Nephron (organoid): Measurements from ENCODE around the gene GRPEL1.

Experiments
- H3K27ac Mint-ChIP-seq, 3 experiments: 2 replicates each; pipeline ENCODE4 v1.8.0; 2020; ENCODE audit warnings: mixed read lengths in 3 of 3, mild to moderate bottlenecking in 2 of 3, moderate library complexity in 1 of 3
- H3K27me3 Mint-ChIP-seq: 2 replicates; pipeline ENCODE4 v1.8.0; 2021; ENCODE audit warnings: low read depth, mild to moderate bottlenecking, moderate library complexity, mixed read lengths
- H3K36me3 Mint-ChIP-seq: 2 replicates; pipeline ENCODE4 v1.8.0; 2020; ENCODE audit warnings: low read depth, mixed read lengths
- H3K4me1 Mint-ChIP-seq: 2 replicates; pipeline ENCODE4 v1.8.0; 2020; ENCODE audit warnings: mixed read lengths
- H3K4me3 Mint-ChIP-seq, 3 experiments: 2 replicates each; pipeline ENCODE4 v1.8.0; 2020; ENCODE audit warnings: mild to moderate bottlenecking in 3 of 3, mixed read lengths in 3 of 3, moderate library complexity in 2 of 3
- H3K9me3 Mint-ChIP-seq: 2 replicates; pipeline ENCODE4 v1.8.0; 2020; ENCODE audit warnings: mixed read lengths
- TF ChIP-seq, protein P1 (sequence below), 3 experiments: fragments of 200-600 bp; sonication (generic); IDR thresholded peaks; one replicate each; pipeline ENCODE4 v1.5.0; 2021; ENCODE audit warnings: antibody characterized with exemption in 3 of 3; ENCODE audit not compliant: unreplicated experiment in 3 of 3

Gene GRPEL1

DNA sequence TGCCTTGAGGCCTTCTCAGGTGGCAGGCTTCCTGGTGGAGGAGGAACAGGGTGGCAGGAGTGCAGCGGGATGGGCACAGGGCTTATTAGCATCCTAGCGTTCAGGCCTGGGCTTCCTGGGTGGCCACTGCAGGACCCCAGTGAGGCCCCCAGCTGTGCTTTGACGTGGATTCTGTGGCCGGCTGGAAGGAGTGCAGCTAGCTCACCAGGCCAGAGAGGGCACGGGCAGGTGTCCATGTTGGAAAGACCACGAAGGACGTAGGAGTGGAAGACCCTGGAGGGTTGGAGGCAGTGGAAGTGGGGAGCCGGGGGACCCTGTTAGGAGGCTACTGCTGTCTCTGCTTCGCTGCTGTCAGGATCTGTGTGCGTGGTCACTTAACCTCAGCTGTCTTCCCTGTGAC, 37.9 kb downstream of the GRPEL1 start:
- Mint-ChIP-seq H3K36me3 (peaks cover 54% of the 10 kb centered on the region), H3K9me3 (no peaks in the 10 kb centered on the region), H3K27me3 (no peaks in the 10 kb centered on the region), H3K27ac (no peak overlapping the region), H3K4me3 (no peak overlapping the region), H3K4me1 (no peaks in the 10 kb centered on the region)
- TF ChIP-seq, protein P1, sequence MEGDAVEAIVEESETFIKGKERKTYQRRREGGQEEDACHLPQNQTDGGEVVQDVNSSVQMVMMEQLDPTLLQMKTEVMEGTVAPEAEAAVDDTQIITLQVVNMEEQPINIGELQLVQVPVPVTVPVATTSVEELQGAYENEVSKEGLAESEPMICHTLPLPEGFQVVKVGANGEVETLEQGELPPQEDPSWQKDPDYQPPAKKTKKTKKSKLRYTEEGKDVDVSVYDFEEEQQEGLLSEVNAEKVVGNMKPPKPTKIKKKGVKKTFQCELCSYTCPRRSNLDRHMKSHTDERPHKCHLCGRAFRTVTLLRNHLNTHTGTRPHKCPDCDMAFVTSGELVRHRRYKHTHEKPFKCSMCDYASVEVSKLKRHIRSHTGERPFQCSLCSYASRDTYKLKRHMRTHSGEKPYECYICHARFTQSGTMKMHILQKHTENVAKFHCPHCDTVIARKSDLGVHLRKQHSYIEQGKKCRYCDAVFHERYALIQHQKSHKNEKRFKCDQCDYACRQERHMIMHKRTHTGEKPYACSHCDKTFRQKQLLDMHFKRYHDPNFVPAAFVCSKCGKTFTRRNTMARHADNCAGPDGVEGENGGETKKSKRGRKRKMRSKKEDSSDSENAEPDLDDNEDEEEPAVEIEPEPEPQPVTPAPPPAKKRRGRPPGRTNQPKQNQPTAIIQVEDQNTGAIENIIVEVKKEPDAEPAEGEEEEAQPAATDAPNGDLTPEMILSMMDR (IDR thresholded peaks at IDR 0.05; ENCODE audit: unreplicated experiment in 3 of 3): no peak

GRCh38 chr4:7029212-7029611, 38.7 kb downstream of the GRPEL1 start:
- Mint-ChIP-seq H3K4me1 (no peaks in the 10 kb centered on the region), H3K27ac (no peak overlapping the region), H3K36me3 (peaks cover 54% of the 10 kb centered on the region), H3K27me3 (no peaks in the 10 kb centered on the region), H3K9me3 (no peaks in the 10 kb centered on the region), H3K4me3 (no peak overlapping the region)
- TF ChIP-seq, protein P1 (IDR thresholded peaks at IDR 0.05; ENCODE audit: unreplicated experiment in 3 of 3): no peak

- Mint-ChIP-seq H3K36me3 (peaks cover 58% of the 10 kb centered on the region), H3K9me3 (no peaks in the 10 kb centered on the region), H3K27ac (no peak overlapping the region), H3K4me3 (no peak overlapping the region), H3K27me3 (no peaks in the 10 kb centered on the region), H3K4me1 (no peaks in the 10 kb centered on the region)
- TF ChIP-seq, protein P1 (IDR thresholded peaks at IDR 0.05; ENCODE audit: unreplicated experiment in 3 of 3): no peak
Observed at GRCh38 chr4:7027913-7028312, 40.0 kb downstream of the GRPEL1 start.

DNA sequence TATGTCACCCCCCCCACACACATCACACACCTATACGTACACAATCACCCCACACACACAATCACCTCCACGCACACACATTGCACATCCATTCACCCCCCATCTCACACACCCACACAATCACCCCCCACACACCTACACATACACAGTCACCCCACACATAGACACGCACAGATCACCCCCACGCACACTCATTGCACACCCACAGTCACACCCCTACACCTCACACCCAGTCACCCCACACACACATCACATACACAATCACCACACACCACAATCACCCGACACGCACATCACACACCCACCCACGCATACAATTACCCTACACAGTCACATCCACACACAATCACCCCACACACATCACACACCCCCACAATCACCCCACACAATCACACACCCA, 40.6 kb downstream of the GRPEL1 start:
- TF ChIP-seq, protein P1 (IDR thresholded peaks at IDR 0.05; ENCODE audit: unreplicated experiment in 3 of 3): no peak
- no peaks in the 10 kb centered on the region for H3K27me3 Mint-ChIP-seq
- H3K9me3 Mint-ChIP-seq: no peaks in the 10 kb centered on the region
- no peaks in the 10 kb centered on the region for H3K4me1 Mint-ChIP-seq
- no peak overlapping the region for H3K4me3 Mint-ChIP-seq
- no peak overlapping the region for H3K27ac Mint-ChIP-seq
- H3K36me3 Mint-ChIP-seq: peaks cover 58% of the 10 kb centered on the region

GRCh38 chr4:7026107-7026506, 41.8 kb downstream of the GRPEL1 start:
- TF ChIP-seq, protein P1 (IDR thresholded peaks at IDR 0.05; ENCODE audit: unreplicated experiment in 3 of 3): no peak
- Mint-ChIP-seq H3K4me1 (no peaks in the 10 kb centered on the region), H3K27ac (no peak overlapping the region), H3K9me3 (no peaks in the 10 kb centered on the region), H3K27me3 (no peaks in the 10 kb centered on the region), H3K4me3 (no peak overlapping the region), H3K36me3 (peaks cover 59% of the 10 kb centered on the region)

DNA sequence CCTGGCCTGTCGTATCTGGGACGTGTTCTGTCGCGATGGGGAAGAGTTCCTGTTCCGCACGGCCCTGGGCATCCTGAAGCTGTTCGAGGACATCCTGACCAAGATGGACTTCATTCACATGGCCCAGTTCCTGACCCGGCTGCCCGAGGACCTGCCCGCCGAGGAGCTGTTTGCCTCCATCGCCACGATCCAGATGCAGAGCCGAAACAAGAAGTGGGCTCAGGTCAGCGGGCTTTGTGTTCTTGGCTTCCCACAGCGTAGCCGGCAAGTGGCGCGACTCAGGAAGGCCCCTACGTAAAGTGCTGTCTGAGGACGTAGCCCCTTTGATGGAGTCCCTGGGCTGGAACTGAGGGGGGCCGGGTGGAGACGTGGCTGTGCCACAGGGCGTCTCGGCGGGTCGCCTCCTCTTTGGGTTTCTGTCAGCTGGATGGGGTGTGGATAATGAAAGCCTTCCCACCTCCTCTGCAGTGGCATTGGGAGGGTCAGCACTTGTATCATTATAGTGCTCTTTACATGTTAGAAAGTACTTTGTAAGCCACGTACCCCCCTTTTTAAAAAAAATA, 42.7 kb downstream of the GRPEL1 start:
- Mint-ChIP-seq H3K36me3 (peaks cover 57% of the 10 kb centered on the region), H3K4me3 (no peak overlapping the region), H3K4me1 (no peaks in the 10 kb centered on the region), H3K27ac (no peak overlapping the region), H3K9me3 (no peaks in the 10 kb centered on the region), H3K27me3 (no peaks in the 10 kb centered on the region)
- TF ChIP-seq, protein P1 (IDR thresholded peaks at IDR 0.05; ENCODE audit: unreplicated experiment in 3 of 3): no peak
